Urinary bladder (tissue), 4 donors: ENCODE data around the gene PKP1. TPM values are rescaled to one million over a fixed set of nuclear protein-coding genes. Genes with fewer than 3 reads are reported as not detected.

Experiments
- DNase-seq: peaks from one replicate; pipeline ENCODE4 v3.0.0-alpha.2; 2015; ENCODE audit errors: extremely low spot score
- H3K27ac ChIP-seq: one replicate; pipeline ENCODE4 v1.5.1; 2013; ENCODE audit warnings: low read depth, mild to moderate bottlenecking, moderate library complexity
- H3K36me3 ChIP-seq: one replicate; pipeline ENCODE4 v1.6.1; 2013; ENCODE audit warnings: mild to moderate bottlenecking, moderate library complexity; ENCODE audit not compliant: insufficient read depth
- H3K4me1 ChIP-seq: one replicate; pipeline ENCODE4 v1.6.1; 2013; ENCODE audit warnings: mild to moderate bottlenecking, moderate library complexity; ENCODE audit not compliant: insufficient read depth
- H3K4me3 ChIP-seq: one replicate; pipeline ENCODE4 v1.5.1; 2013; ENCODE audit warnings: low read depth, low read length
- WGBS: extraction: QIAGEN DNeasy Blood & Tissue Kit; methylation state at CpG from one replicate; pipeline ENCODE4 v1.1.7; 2013; 5-methylcytosine and 5-hydroxymethylcytosine counted together
- polyA plus RNA-seq: library from polyadenylated mRNA; stranded (reverse); fragments of 200-250 nt; gene quantifications from one replicate; pipeline ENCODE4 v1.2.3, GENCODE V29; 2013
- total RNA-seq: library from RNA; depleted of rRNA; stranded (reverse); fragments of >200 nt; gene quantifications from one replicate; pipeline ENCODE4 v1.2.3, GENCODE V29; 2014
- donor health status: healthy with polysubstance abuse.
- donor health status: healthy.

The PKP1 gene
- total and polyA plus RNA-seq, 2 donors: 2.5 to 4.0 TPM

DNA sequence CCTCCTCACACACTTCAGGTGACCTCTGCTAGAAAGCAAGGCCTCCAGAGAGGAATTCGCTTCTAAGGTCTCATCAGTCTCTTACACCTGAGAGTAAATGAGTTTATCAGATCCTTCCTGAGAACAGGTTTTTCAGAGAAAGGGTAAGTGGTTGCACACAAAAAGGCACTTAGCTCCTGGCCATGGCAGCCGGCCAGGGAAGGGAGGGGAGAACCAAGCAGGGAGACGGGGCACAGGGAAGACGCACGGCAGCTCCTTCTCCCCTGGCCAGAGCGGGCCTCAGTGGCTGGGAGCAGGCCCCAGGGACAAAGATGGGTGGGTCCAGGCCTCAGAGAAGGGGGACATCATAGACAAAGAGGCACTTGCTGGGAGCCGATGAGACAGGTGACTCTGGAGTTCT, 97.8 kb downstream of the PKP1 start:
- peak; percentile 59 for DNase-seq
- 77% methylated on average over 7 of the region's 7 CpGs for WGBS
- H3K36me3 ChIP-seq: no peaks in the 10 kb centered on the region
- H3K27ac ChIP-seq: no peak overlapping the region
- no peaks in the 10 kb centered on the region for H3K4me1 ChIP-seq
- H3K4me3 ChIP-seq: no peak overlapping the region

Other genes with a start within 250 kb of the PKP1 start
- gene CACNA1S, start 171.1 kb upstream of the PKP1 start, total RNA-seq: 1.9 TPM
- gene CACNA1S, start 171.1 kb upstream of the PKP1 start, polyA plus RNA-seq: not detected
- not detected for gene ASCL5, start 156.3 kb upstream of the PKP1 start, total RNA-seq
- not detected for gene ASCL5, start 156.3 kb upstream of the PKP1 start, polyA plus RNA-seq
- gene TMEM9, start 129.0 kb upstream of the PKP1 start, total RNA-seq: 46.4 TPM
- 91.9 TPM for gene TMEM9, start 129.0 kb upstream of the PKP1 start, polyA plus RNA-seq
- gene IGFN1, start 92.7 kb upstream of the PKP1 start, total RNA-seq: 0.69 TPM
- 0.14 TPM for gene IGFN1, start 92.7 kb upstream of the PKP1 start, polyA plus RNA-seq
- gene TNNT2, start 94.2 kb downstream of the PKP1 start, total RNA-seq: 15.2 TPM
- 94.9 TPM for gene TNNT2, start 94.2 kb downstream of the PKP1 start, polyA plus RNA-seq
- gene LAD1, start 115.8 kb downstream of the PKP1 start, total RNA-seq: 12.6 TPM
- 14.6 TPM for gene LAD1, start 115.8 kb downstream of the PKP1 start, polyA plus RNA-seq
- 21.3 TPM for gene TNNI1, start 138.2 kb downstream of the PKP1 start, total RNA-seq
- gene TNNI1, start 138.2 kb downstream of the PKP1 start, polyA plus RNA-seq: not detected
- 15.2 TPM for gene PHLDA3, start 185.7 kb downstream of the PKP1 start, total RNA-seq
- 134 TPM for gene PHLDA3, start 185.7 kb downstream of the PKP1 start, polyA plus RNA-seq
- 719 TPM for gene CSRP1, start 223.6 kb downstream of the PKP1 start, total RNA-seq
- gene CSRP1, start 223.6 kb downstream of the PKP1 start, polyA plus RNA-seq: 4,390 TPM